ENCODE measurements around the gene KIF16B.

KIF16B gene

GRCh38 chr20:16533502-16533901 is 39.7 kb downstream of the KIF16B start:
- Histone ChIP-seq H2AFZ (ENCODE audit: low read depth, low read length) (no peak overlapping the region), H2BK12ac (ENCODE audit: low read length in 2 of 2) (no peak overlapping the region), H4K91ac (ENCODE audit: low read length) (no peak overlapping the region), H3K14ac (ENCODE audit: low read length in 2 of 2) (no peak overlapping the region), H3K9me3 (ENCODE audit: control insufficient read depth, low read length) (no peaks in the 10 kb centered on the region), H2BK5ac (ENCODE audit: low read depth, low read length, poor library complexity, severe bottlenecking) (no peak overlapping the region), H3K4me1 (ENCODE audit: control insufficient read depth, insufficient read depth, low read depth, low read length) (peaks cover 9% of the 10 kb centered on the region), H3K4ac (ENCODE audit: low read depth in 1 of 2, low read length in 2 of 2) (no peak overlapping the region), H3K18ac (ENCODE audit: low read depth in 1 of 2, low read length in 2 of 2) (no peak overlapping the region), H3K27ac (ENCODE audit: low read length, poor library complexity, severe bottlenecking) (no peak overlapping the region), H3K36me3 (ENCODE audit: control insufficient read depth in 1 of 2, insufficient read depth in 2 of 2, low read depth in 1 of 2, low read length in 2 of 2) (no peaks in the 10 kb centered on the region), H3K4me3 (ENCODE audit: insufficient read depth in 1 of 2, low read depth in 1 of 2, low read length in 2 of 2) (no peak overlapping the region), H2AK5ac (ENCODE audit: low read length, severe bottlenecking) (no peak overlapping the region), H3K4me2 (ENCODE audit: low read length, poor library complexity, severe bottlenecking) (no peak overlapping the region), H3K23ac (ENCODE audit: low read length in 2 of 2) (no peak overlapping the region), H3K27me3 (ENCODE audit: control insufficient read depth in 1 of 2, insufficient read depth in 1 of 2, low read length in 2 of 2) (no peaks in the 10 kb centered on the region), H4K8ac (ENCODE audit: low read length) (no peak overlapping the region), H3K9ac (ENCODE audit: low read length) (no peak overlapping the region), H2BK120ac (ENCODE audit: low read depth, low read length) (no peak overlapping the region), H2BK15ac (ENCODE audit: low read depth, poor library complexity, severe bottlenecking) (no peak overlapping the region), H3K79me1 (replicated peaks; ENCODE audit: low read length, poor library complexity, severe bottlenecking) (peaks cover 18% of the 10 kb centered on the region)
- WGBS = 100% methylated on average over 1 of the region's 1 CpG
- DNase-seq = no peak

GRCh38 chr20:16531485-16531884 is 41.8 kb downstream of the KIF16B start:
- no peak overlapping the region for H3K4me3 ChIP-seq (ENCODE audit: insufficient read depth in 1 of 2, low read depth in 1 of 2, low read length in 2 of 2)
- WGBS = 95% methylated on average over 7 of the region's 8 CpGs
- H2AK5ac ChIP-seq (ENCODE audit: low read length, severe bottlenecking) = no peak overlapping the region
- H2BK15ac ChIP-seq (ENCODE audit: low read depth, poor library complexity, severe bottlenecking) = no peak overlapping the region
- H2BK12ac ChIP-seq (ENCODE audit: low read length in 2 of 2) = no peak overlapping the region
- H2BK120ac ChIP-seq (ENCODE audit: low read depth, low read length) = no peak overlapping the region
- no peak overlapping the region for H2AFZ ChIP-seq (ENCODE audit: low read depth, low read length)
- peaks cover 13% of the 10 kb centered on the region for H3K4me1 ChIP-seq (ENCODE audit: control insufficient read depth, insufficient read depth, low read depth, low read length)
- H3K4me2 ChIP-seq (ENCODE audit: low read length, poor library complexity, severe bottlenecking) = no peak overlapping the region
- H3K14ac ChIP-seq (ENCODE audit: low read length in 2 of 2) = no peak overlapping the region
- no peak overlapping the region for H4K91ac ChIP-seq (ENCODE audit: low read length)
- H3K36me3 ChIP-seq (ENCODE audit: control insufficient read depth in 1 of 2, insufficient read depth in 2 of 2, low read depth in 1 of 2, low read length in 2 of 2) = no peaks in the 10 kb centered on the region
- H2BK5ac ChIP-seq (ENCODE audit: low read depth, low read length, poor library complexity, severe bottlenecking) = no peak overlapping the region
- H3K9ac ChIP-seq (ENCODE audit: low read length) = no peak overlapping the region
- H3K18ac ChIP-seq (ENCODE audit: low read depth in 1 of 2, low read length in 2 of 2) = no peak overlapping the region
- DNase-seq = no peak
- peaks cover 12% of the 10 kb centered on the region for H3K79me1 ChIP-seq (replicated peaks; ENCODE audit: low read length, poor library complexity, severe bottlenecking)
- no peak overlapping the region for H3K23ac ChIP-seq (ENCODE audit: low read length in 2 of 2)
- no peaks in the 10 kb centered on the region for H3K9me3 ChIP-seq (ENCODE audit: control insufficient read depth, low read length)
- H3K4ac ChIP-seq (ENCODE audit: low read depth in 1 of 2, low read length in 2 of 2) = no peak overlapping the region
- no peak overlapping the region for H4K8ac ChIP-seq (ENCODE audit: low read length)
- no peaks in the 10 kb centered on the region for H3K27me3 ChIP-seq (ENCODE audit: control insufficient read depth in 1 of 2, insufficient read depth in 1 of 2, low read length in 2 of 2)
- no peak overlapping the region for H3K27ac ChIP-seq (ENCODE audit: low read length, poor library complexity, severe bottlenecking)

- Histone ChIP-seq H3K27ac (ENCODE audit: low read length, poor library complexity, severe bottlenecking) (no peak overlapping the region), H3K9ac (ENCODE audit: low read length) (no peak overlapping the region), H4K91ac (ENCODE audit: low read length) (no peak overlapping the region), H3K14ac (ENCODE audit: low read length in 2 of 2) (no peak overlapping the region), H3K4me2 (ENCODE audit: low read length, poor library complexity, severe bottlenecking) (peak overlapping the region; percentile 65), H3K4me3 (ENCODE audit: insufficient read depth in 1 of 2, low read depth in 1 of 2, low read length in 2 of 2) (no peak overlapping the region), H2AFZ (ENCODE audit: low read depth, low read length) (no peak overlapping the region), H3K23ac (ENCODE audit: low read length in 2 of 2) (no peak overlapping the region), H2BK12ac (ENCODE audit: low read length in 2 of 2) (peak overlapping the region; percentile 11 to 56), H2BK15ac (ENCODE audit: low read depth, poor library complexity, severe bottlenecking) (no peak overlapping the region), H2BK5ac (ENCODE audit: low read depth, low read length, poor library complexity, severe bottlenecking) (no peak overlapping the region), H3K18ac (ENCODE audit: low read depth in 1 of 2, low read length in 2 of 2) (peak overlapping the region; percentile 54 to 69), H2AK5ac (ENCODE audit: low read length, severe bottlenecking) (no peak overlapping the region), H4K8ac (ENCODE audit: low read length) (peak overlapping the region; percentile 42), H3K79me1 (replicated peaks; ENCODE audit: low read length, poor library complexity, severe bottlenecking) (peaks cover 12% of the 10 kb centered on the region), H3K4ac (ENCODE audit: low read depth in 1 of 2, low read length in 2 of 2) (peak overlapping the region in 1 of 2 experiments; percentile 6), H2BK120ac (ENCODE audit: low read depth, low read length) (no peak overlapping the region), H3K4me1 (ENCODE audit: control insufficient read depth, insufficient read depth, low read depth, low read length) (peaks cover 13% of the 10 kb centered on the region), H3K36me3 (ENCODE audit: control insufficient read depth in 1 of 2, insufficient read depth in 2 of 2, low read depth in 1 of 2, low read length in 2 of 2) (peaks cover 0 to 4% of the 10 kb centered on the region in 2 experiments), H3K9me3 (ENCODE audit: control insufficient read depth, low read length) (no peaks in the 10 kb centered on the region), H3K27me3 (ENCODE audit: control insufficient read depth in 1 of 2, insufficient read depth in 1 of 2, low read length in 2 of 2) (no peaks in the 10 kb centered on the region)
- peak; percentile 87 for DNase-seq
- WGBS = 54% methylated on average over 11 of the region's 15 CpGs
These were observed 43.0 kb downstream of the KIF16B start for GRCh38 chr20:16530201-16530681.

GRCh38 chr20:16528078-16528477 is 45.2 kb downstream of the KIF16B start:
- Histone ChIP-seq H3K23ac (ENCODE audit: low read length in 2 of 2) (no peak overlapping the region), H3K27ac (ENCODE audit: low read length, poor library complexity, severe bottlenecking) (peak overlapping the region; percentile 71), H2BK15ac (ENCODE audit: low read depth, poor library complexity, severe bottlenecking) (peak overlapping the region; percentile 49), H4K8ac (ENCODE audit: low read length) (no peak overlapping the region), H3K18ac (ENCODE audit: low read depth in 1 of 2, low read length in 2 of 2) (no peak overlapping the region), H3K27me3 (ENCODE audit: control insufficient read depth in 1 of 2, insufficient read depth in 1 of 2, low read length in 2 of 2) (no peaks in the 10 kb centered on the region), H3K4me1 (ENCODE audit: control insufficient read depth, insufficient read depth, low read depth, low read length) (peaks cover 13% of the 10 kb centered on the region), H3K4me3 (ENCODE audit: insufficient read depth in 1 of 2, low read depth in 1 of 2, low read length in 2 of 2) (no peak overlapping the region), H2BK5ac (ENCODE audit: low read depth, low read length, poor library complexity, severe bottlenecking) (no peak overlapping the region), H3K4ac (ENCODE audit: low read depth in 1 of 2, low read length in 2 of 2) (no peak overlapping the region), H2BK12ac (ENCODE audit: low read length in 2 of 2) (no peak overlapping the region), H4K91ac (ENCODE audit: low read length) (no peak overlapping the region), H3K9me3 (ENCODE audit: control insufficient read depth, low read length) (no peaks in the 10 kb centered on the region), H3K4me2 (ENCODE audit: low read length, poor library complexity, severe bottlenecking) (peak overlapping the region; percentile 43), H2BK120ac (ENCODE audit: low read depth, low read length) (no peak overlapping the region), H3K9ac (ENCODE audit: low read length) (peak overlapping the region; percentile 57), H2AFZ (ENCODE audit: low read depth, low read length) (no peak overlapping the region), H2AK5ac (ENCODE audit: low read length, severe bottlenecking) (no peak overlapping the region), H3K79me1 (replicated peaks; ENCODE audit: low read length, poor library complexity, severe bottlenecking) (peaks cover 12% of the 10 kb centered on the region), H3K36me3 (ENCODE audit: control insufficient read depth in 1 of 2, insufficient read depth in 2 of 2, low read depth in 1 of 2, low read length in 2 of 2) (peaks cover 0 to 8% of the 10 kb centered on the region in 2 experiments), H3K14ac (ENCODE audit: low read length in 2 of 2) (no peak overlapping the region)
- WGBS = 44% methylated on average over 4 of the region's 5 CpGs
- DNase-seq = peak; percentile 94

Measured in mesenchymal stem cell (in vitro differentiated cells and primary cell).